Uterus (tissue), 2 donors: ENCODE data around the gene TBC1D2B.

Experiments
- POLR2A ChIP-seq, 2 donors: fragments of 450-650 bp; IDR thresholded peaks; one replicate each; pipeline ENCODE4 v1.6.1; 2016; ENCODE audit warnings: antibody characterized with exemption in 2 of 2, mild to moderate bottlenecking in 1 of 2, moderate library complexity in 1 of 2
- TF ChIP-seq, protein P1 (sequence below), 4 experiments: fragments of 200-600 bp in 2 of 4; fragments of 450-650 bp in 2 of 4; sonication (generic) in 2 of 4; IDR thresholded peaks; one replicate each; pipeline ENCODE4 v1.5.1; 2016 to 2019; ENCODE audit warnings: antibody characterized with exemption in 4 of 4, mild to moderate bottlenecking in 2 of 4, moderate library complexity in 1 of 4

DNA sequence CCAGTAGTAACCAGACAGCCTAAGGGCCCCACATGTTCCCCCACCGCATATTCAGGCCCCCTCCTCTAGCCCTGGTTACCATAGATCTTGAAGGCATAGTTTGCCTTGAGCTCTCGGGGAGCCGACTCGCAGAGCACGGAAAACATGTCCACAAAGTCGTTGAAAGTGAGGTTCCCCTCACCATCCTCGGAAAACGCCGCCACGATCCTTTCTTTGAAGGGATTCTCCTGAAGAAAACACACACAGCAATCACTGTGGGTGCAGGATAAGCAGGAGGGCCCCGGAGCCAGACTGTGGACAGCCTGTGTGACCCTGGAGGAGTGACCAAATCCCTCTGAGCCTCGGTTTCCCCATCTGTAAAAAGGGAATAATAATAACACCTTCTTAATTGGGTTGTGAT lies 31.6 kb upstream of the TBC1D2B start:
- TF ChIP-seq POLR2A (IDR thresholded peaks at IDR 0.05), result no peak
- TF ChIP-seq, protein P1, sequence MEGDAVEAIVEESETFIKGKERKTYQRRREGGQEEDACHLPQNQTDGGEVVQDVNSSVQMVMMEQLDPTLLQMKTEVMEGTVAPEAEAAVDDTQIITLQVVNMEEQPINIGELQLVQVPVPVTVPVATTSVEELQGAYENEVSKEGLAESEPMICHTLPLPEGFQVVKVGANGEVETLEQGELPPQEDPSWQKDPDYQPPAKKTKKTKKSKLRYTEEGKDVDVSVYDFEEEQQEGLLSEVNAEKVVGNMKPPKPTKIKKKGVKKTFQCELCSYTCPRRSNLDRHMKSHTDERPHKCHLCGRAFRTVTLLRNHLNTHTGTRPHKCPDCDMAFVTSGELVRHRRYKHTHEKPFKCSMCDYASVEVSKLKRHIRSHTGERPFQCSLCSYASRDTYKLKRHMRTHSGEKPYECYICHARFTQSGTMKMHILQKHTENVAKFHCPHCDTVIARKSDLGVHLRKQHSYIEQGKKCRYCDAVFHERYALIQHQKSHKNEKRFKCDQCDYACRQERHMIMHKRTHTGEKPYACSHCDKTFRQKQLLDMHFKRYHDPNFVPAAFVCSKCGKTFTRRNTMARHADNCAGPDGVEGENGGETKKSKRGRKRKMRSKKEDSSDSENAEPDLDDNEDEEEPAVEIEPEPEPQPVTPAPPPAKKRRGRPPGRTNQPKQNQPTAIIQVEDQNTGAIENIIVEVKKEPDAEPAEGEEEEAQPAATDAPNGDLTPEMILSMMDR (IDR thresholded peaks at IDR 0.05), result no peak
